IMR-90 (cell line): ENCODE measurements around the gene KDM8. TPM values are rescaled to one million over a fixed set of nuclear protein-coding genes. Genes with fewer than 3 reads are reported as not detected.

ENCODE experiments used
- ATAC-seq: fragments of 200-7000 bp; cut with Tn5 transposase; 2 replicates; pipeline ENCODE4 v1.9.1; 2020; ENCODE audit warnings: low read depth, mild to moderate bottlenecking, moderate library complexity
- BruUV-seq: library from RNA; stranded (reverse); fragments of 400-500 nt; replicated peaks from 2 replicates; lab custom pipeline; 2021; lab: Mats Ljungman, UMichigan
- CTCF ChIA-PET: fragments of 300-600 bp; formaldehyde crosslinking; extraction: SDS; loops from one replicate; lab custom pipeline; 2021; ENCODE audit warnings: antibody characterized with exemption; lab: Yijun Ruan, JAX
- POLR2A ChIA-PET: fragments of 300-600 bp; sonication (Branson Sonifier 250); formaldehyde crosslinking; loops from one replicate; lab custom pipeline; 2022; ENCODE audit warnings: antibody characterized with exemption; ENCODE audit not compliant: unreplicated experiment; lab: Charles Lee
- DNase-seq: peaks from one replicate; pipeline ENCODE4 v3.0.0; 2013
- H2AFZ ChIP-seq: replicated peaks from 2 replicates; pipeline ENCODE3; 2013; ENCODE audit warnings: low read length, mild to moderate bottlenecking; ENCODE audit not compliant: poor library complexity
- H2AK5ac ChIP-seq: 2 replicates; pipeline ENCODE4 v1.6.1; 2013; ENCODE audit warnings: low read depth, low read length, inconsistent platforms
- H2AK9ac ChIP-seq: replicated peaks from 2 replicates; pipeline ENCODE3; 2013; ENCODE audit warnings: mild to moderate bottlenecking, low read depth, low read length, moderate library complexity; ENCODE audit not compliant: poor library complexity
- H2BK120ac ChIP-seq: 2 replicates; pipeline ENCODE4 v1.6.1; 2013; ENCODE audit warnings: low read depth, low read length, inconsistent platforms
- H2BK15ac ChIP-seq: 3 replicates; pipeline ENCODE4 v1.6.1; 2013; ENCODE audit warnings: low read depth, low read length, inconsistent platforms
- H2BK20ac ChIP-seq: 2 replicates; pipeline ENCODE4 v1.6.1; 2013; ENCODE audit warnings: low read depth, mild to moderate bottlenecking, inconsistent platforms, low read length, moderate library complexity
- H2BK5ac ChIP-seq: 2 replicates; pipeline ENCODE4 v1.6.1; 2013; ENCODE audit warnings: mild to moderate bottlenecking, low read depth, low read length, inconsistent platforms; ENCODE audit not compliant: poor library complexity, severe bottlenecking
- H3K14ac ChIP-seq: replicated peaks from 2 replicates; pipeline ENCODE4 v1.6.1; 2013; ENCODE audit warnings: low read depth, low read length, inconsistent platforms
- H3K18ac ChIP-seq: 2 replicates; pipeline ENCODE4 v1.6.1; 2013; ENCODE audit warnings: low read depth, low read length, control low read depth
- H3K23ac ChIP-seq: 2 replicates; pipeline ENCODE4 v1.6.1; 2013; ENCODE audit warnings: low read depth, low read length, inconsistent platforms
- H3K27ac ChIP-seq: 2 replicates; pipeline ENCODE4 v1.5.1; 2013; ENCODE audit warnings: mild to moderate bottlenecking, control low read depth, low read length; ENCODE audit not compliant: insufficient read depth
- H3K27me3 ChIP-seq: 2 replicates; pipeline ENCODE4 v1.6.1; 2013; ENCODE audit warnings: low read length; ENCODE audit not compliant: control insufficient read depth, insufficient read depth
- H3K36me3 ChIP-seq: 2 replicates; pipeline ENCODE4 v1.6.1; 2013; ENCODE audit warnings: low read length, mixed read lengths; ENCODE audit not compliant: control insufficient read depth, insufficient read depth
- H3K4ac ChIP-seq: 2 replicates; pipeline ENCODE4 v1.6.1; 2013; ENCODE audit warnings: low read depth, low read length, inconsistent platforms
- H3K4me1 ChIP-seq: 2 replicates; pipeline ENCODE4 v1.6.1; 2013; ENCODE audit warnings: low read length, mixed read lengths; ENCODE audit not compliant: control insufficient read depth, insufficient read depth
- H3K4me2 ChIP-seq: 2 replicates; pipeline ENCODE4 v1.6.1; 2013; ENCODE audit warnings: low read depth, mild to moderate bottlenecking, control low read depth, low read length, moderate library complexity
- H3K4me3 ChIP-seq: 2 replicates; pipeline ENCODE4 v1.5.1; 2013; ENCODE audit warnings: low read depth, mild to moderate bottlenecking, control low read depth, low read length, moderate library complexity; ENCODE audit not compliant: insufficient read depth
- H3K56ac ChIP-seq: 2 replicates; pipeline ENCODE4 v1.6.1; 2013; ENCODE audit warnings: low read length, inconsistent platforms; ENCODE audit not compliant: insufficient read depth; ENCODE audit errors: extremely low read depth
- H3K79me1 ChIP-seq, 2 experiments: 2 replicates each; pipeline ENCODE4 v1.6.1; 2013; ENCODE audit warnings: low read length in 2 of 2, inconsistent platforms in 1 of 2, low read depth in 1 of 2
- H3K9ac ChIP-seq: 2 replicates; pipeline ENCODE4 v1.6.1; 2013; ENCODE audit warnings: low read depth, low read length, control low read depth
- H3K9me1 ChIP-seq: 2 replicates; pipeline ENCODE4 v1.6.1; 2013; ENCODE audit warnings: low read length, inconsistent platforms; ENCODE audit not compliant: insufficient read depth
- H3K9me3 ChIP-seq: 2 replicates; pipeline ENCODE4 v1.6.1; 2013; ENCODE audit warnings: low read length; ENCODE audit not compliant: control insufficient read depth, insufficient read depth
- H4K20me1 ChIP-seq: 2 replicates; pipeline ENCODE4 v1.6.1; 2013; ENCODE audit warnings: low read length, inconsistent platforms; ENCODE audit not compliant: insufficient read depth
- H4K5ac ChIP-seq: 2 replicates; pipeline ENCODE4 v1.6.1; 2013; ENCODE audit warnings: mild to moderate bottlenecking, low read depth, low read length, control low read depth
- H4K8ac ChIP-seq, 2 experiments: 2 replicates each; pipeline ENCODE4 v1.6.1; 2013; ENCODE audit warnings: low read depth in 2 of 2, low read length in 2 of 2, control low read depth in 1 of 2, inconsistent platforms in 1 of 2
- H4K91ac ChIP-seq: 2 replicates; pipeline ENCODE4 v1.6.1; 2013; ENCODE audit warnings: low read depth, low read length, inconsistent platforms; ENCODE audit not compliant: insufficient read depth
- BHLHE40 ChIP-seq: fragments of 150-350 bp; IDR thresholded peaks from 2 replicates; pipeline ENCODE4 v1.6.1; 2016; ENCODE audit warnings: mild to moderate bottlenecking, low read depth, low read length
- CHD1 ChIP-seq: IDR thresholded peaks from 2 replicates; pipeline ENCODE4 v1.6.1; 2012; ENCODE audit warnings: low read depth, low read length, improper control_type of control experiment
- MXI1 ChIP-seq: IDR thresholded peaks from 2 replicates; pipeline ENCODE4 v1.6.1; 2012; ENCODE audit warnings: low read depth, mild to moderate bottlenecking, low read length, moderate library complexity, borderline replicate concordance
- NFE2L2 ChIP-seq: fragments of 150-350 bp; IDR thresholded peaks from 2 replicates; pipeline ENCODE4 v1.6.1; 2016; ENCODE audit warnings: low read depth, mild to moderate bottlenecking, low read length
- POLR2A ChIP-seq: IDR thresholded peaks from 2 replicates; pipeline ENCODE4 v1.6.1; 2012; ENCODE audit warnings: mild to moderate bottlenecking, low read depth, low read length
- RCOR1 ChIP-seq: IDR thresholded peaks from 2 replicates; pipeline ENCODE4 v1.6.1; 2012; ENCODE audit warnings: mild to moderate bottlenecking, low read length, improper control_type of control experiment; ENCODE audit not compliant: insufficient replicate concordance
- RFX5 ChIP-seq: IDR thresholded peaks from 2 replicates; pipeline ENCODE4 v1.8.0; 2012; ENCODE audit warnings: low read depth, mild to moderate bottlenecking, low read length, moderate library complexity
- WGBS, 2 experiments: methylation state at CpG; one replicate each; pipeline versions ENCODE4 v1.1.5 to v1.1.7; 2013; ENCODE audit warnings: missing lambda C conversion rate in 2 of 2; ENCODE audit not compliant: insufficient read length in 1 of 2; ENCODE audit errors: extremely low coverage in 2 of 2; 5-methylcytosine and 5-hydroxymethylcytosine counted together
- dilution Hi-C: fragments of 300-500 bp; cut with HindIII; formaldehyde crosslinking; loops from one replicate; pipeline ENCODE4 v1.14.3; 2018; ENCODE audit warnings: low sequenced_read_pairs; ENCODE audit not compliant: unreplicated experiment
- in situ Hi-C: fragments of 300-500 bp; cut with MboI; formaldehyde crosslinking; loops from 3 replicates; pipeline ENCODE4 v1.14.3; 2019; ENCODE audit warnings: low sequenced_read_pairs, inconsistent platforms, mixed read lengths
- intact Hi-C: fragments of 100-400 bp; cut with micrococcal nuclease; formaldehyde crosslinking; loops from 2 replicates; pipeline ENCODE4 v1.10.0; 2022
- polyA plus RNA-seq, 3 experiments: library from polyadenylated mRNA; depleted of rRNA; stranded (reverse); fragments of >200 nt; gene quantifications; 2 replicates each; pipeline ENCODE4 v1.2.3, GENCODE V29; 2012; ENCODE audit warnings: low replicate concordance in 1 of 3
- total RNA-seq: library from RNA; depleted of rRNA; stranded (reverse); fragments of >200 nt; gene quantifications from 2 replicates; pipeline ENCODE4 v1.2.3, GENCODE V29; 2012

KDM8 gene
- total and polyA plus RNA-seq, 2 of the 4 experiments (the other 2 are of a cell fraction): 3.2 to 3.8 TPM

GRCh38 chr16:27171584-27171983 is 31.7 kb upstream of the KDM8 start:
- ChIA-PET POLR2A (no interaction called here), CTCF (interaction anchor here (0.5 to 0.8 kb wide), 2 partner anchors 8 to 18 kb away, joined by 3 to 5 read pairs; no protein-coding TSS in a partner anchor)
- H2BK5ac ChIP-seq: no peak overlapping the region
- no peak overlapping the region for H3K27ac ChIP-seq
- no peak overlapping the region for H2AFZ ChIP-seq
- H2BK15ac ChIP-seq: no peak overlapping the region
- DNase-seq: no peak
- H3K27me3 ChIP-seq: no peaks in the 10 kb centered on the region
- no peak overlapping the region for H2AK5ac ChIP-seq
- H3K9me3 ChIP-seq: 0 out of 2 replicates have a peak, but pooled peaks cover 3% of the 10 kb centered on the region
- H3K79me1 ChIP-seq: peaks cover 0 to 8% of the 10 kb centered on the region in 2 experiments; a peak in 1 of 4 replicates
- BruUV-seq: no TSS peak
- no peak overlapping the region for H3K14ac ChIP-seq
- in situ Hi-C loops: no loop called here
- H4K20me1 ChIP-seq: no peaks in the 10 kb centered on the region
- no peak overlapping the region for H3K9ac ChIP-seq
- no peak overlapping the region for H2BK20ac ChIP-seq
- intact Hi-C loops: no loop called here
- no peak overlapping the region for H4K8ac ChIP-seq
- WGBS, 2 experiments: no CpG with 5 or more reads among the region's 4 CpGs
- no peaks in the 10 kb centered on the region for H3K36me3 ChIP-seq
- H4K91ac ChIP-seq: no peak overlapping the region
- no peak overlapping the region for H3K4me3 ChIP-seq
- no peak for TF ChIP-seq CHD1
- TF ChIP-seq BHLHE40: no peak
- TF ChIP-seq POLR2A: no peak
- TF ChIP-seq RFX5: no peak
- no peak for TF ChIP-seq MXI1
- no peak for TF ChIP-seq NFE2L2
- TF ChIP-seq RCOR1: no peak
- no peak for ATAC-seq
- no peak overlapping the region for H3K23ac ChIP-seq
- no peak overlapping the region for H2BK120ac ChIP-seq
- H2AK9ac ChIP-seq: no peak overlapping the region
- no peak overlapping the region for H3K4me2 ChIP-seq
- dilution Hi-C loops: no loop called here
- no peak overlapping the region for H3K56ac ChIP-seq
- H3K4ac ChIP-seq: no peak overlapping the region
- no peak overlapping the region for H4K5ac ChIP-seq
- no peaks in the 10 kb centered on the region for H3K9me1 ChIP-seq
- no peak overlapping the region for H3K18ac ChIP-seq
- H3K4me1 ChIP-seq: peaks cover 3% of the 10 kb centered on the region; the same call in 1 of the 2 replicates
